HG02943 (cell line): ENCODE data around the gene ZNF775.

Experiments
- ATAC-seq: cut with Tn5 transposase; IDR thresholded peaks from one replicate; pipeline ENCODE4 v1.9.1; 2021; ENCODE audit warnings: mild to moderate bottlenecking, low read depth, moderate library complexity; ENCODE audit not compliant: unreplicated experiment

ZNF775 gene

DNA sequence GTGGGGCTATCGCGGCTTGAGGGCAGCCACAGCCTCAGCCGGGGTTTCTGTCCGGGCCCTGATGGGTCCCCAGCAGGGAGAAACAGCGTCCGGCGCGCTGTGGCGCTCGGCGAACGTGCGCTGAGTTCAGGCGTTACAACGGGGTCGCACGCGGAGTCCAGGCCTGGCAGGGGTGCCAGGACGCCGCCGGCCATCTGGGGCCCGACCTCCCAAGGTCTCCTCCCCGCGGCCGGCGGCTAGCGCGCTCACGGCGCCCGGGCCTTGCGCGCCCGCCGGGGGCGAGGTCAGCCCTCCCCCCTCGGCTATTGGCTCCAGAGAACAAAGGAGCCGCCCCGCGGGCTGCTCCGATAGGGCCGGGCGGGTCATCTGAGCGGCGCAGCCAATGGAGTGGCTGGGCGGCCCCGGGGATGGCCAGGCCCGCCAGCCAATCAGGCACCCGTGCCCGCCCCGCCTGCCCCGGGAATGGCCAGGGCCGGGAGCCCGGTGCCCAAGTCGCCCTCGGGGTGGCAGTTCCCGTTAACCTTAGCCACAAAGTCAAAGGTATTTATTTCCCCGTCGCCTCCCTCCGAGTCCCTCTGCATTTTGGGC lies at the start of gene ZNF775:
Gene ZNF775 (plus strand): TSS at position 478 of the 588 bp plus-strand sequence. CDS start 9,141 bp downstream, outside the sequence.
- ATAC-seq, result peak; percentile 56

GRCh38 chr7:150329331-150330120 lies 49.6 kb upstream of the ZNF775 start:
- no peak for ATAC-seq

GRCh38 chr7:150330211-150330885 lies 48.8 kb upstream of the ZNF775 start:
- no peak for ATAC-seq

DNA sequence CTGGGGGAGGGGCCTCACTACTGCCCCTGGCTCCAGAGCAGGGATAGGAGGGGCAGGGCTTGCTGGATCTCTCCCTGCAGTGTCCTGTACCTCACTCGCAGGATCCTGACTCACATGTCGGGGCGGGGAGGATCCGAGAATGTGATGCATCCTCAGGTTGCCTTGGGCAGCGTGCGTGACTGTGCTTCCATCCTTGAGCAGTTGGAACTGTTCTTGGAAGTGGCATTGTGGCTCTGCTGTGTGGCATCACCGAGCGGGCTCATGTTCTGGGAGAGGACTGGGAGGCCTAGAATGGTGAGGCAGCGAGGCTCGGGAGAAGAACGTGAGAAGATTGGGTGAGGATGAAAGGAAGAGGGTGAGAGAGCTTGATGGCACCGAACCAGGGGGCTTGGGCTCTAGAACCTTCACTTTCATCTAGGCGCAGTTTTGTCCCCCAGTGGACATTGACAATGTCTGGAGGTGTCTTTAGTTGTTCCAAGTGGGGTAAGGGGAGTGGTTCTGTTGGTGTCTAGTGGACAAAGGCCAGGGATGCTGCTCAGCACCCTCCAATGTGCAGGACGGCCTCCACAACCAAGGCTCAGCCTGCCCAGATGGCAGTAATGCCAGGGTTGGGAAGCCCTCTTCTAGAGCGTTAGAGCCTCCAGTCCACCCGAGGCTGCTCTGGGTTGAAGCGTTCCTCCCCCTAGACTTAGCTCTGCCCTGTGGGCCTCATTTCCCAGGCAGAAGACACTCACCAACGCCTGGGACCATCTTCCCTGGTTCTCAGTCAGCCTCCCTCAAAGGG lies 46.1 kb upstream of the ZNF775 start:
- no peak for ATAC-seq

- no peak for ATAC-seq
Measured at GRCh38 chr7:150333659-150334058, 45.5 kb upstream of the ZNF775 start.

- no peak for ATAC-seq
Measured at GRCh38 chr7:150334108-150334507, 45.0 kb upstream of the ZNF775 start.

GRCh38 chr7:150335108-150335773 lies 43.9 kb upstream of the ZNF775 start:
- ATAC-seq, result no peak

DNA sequence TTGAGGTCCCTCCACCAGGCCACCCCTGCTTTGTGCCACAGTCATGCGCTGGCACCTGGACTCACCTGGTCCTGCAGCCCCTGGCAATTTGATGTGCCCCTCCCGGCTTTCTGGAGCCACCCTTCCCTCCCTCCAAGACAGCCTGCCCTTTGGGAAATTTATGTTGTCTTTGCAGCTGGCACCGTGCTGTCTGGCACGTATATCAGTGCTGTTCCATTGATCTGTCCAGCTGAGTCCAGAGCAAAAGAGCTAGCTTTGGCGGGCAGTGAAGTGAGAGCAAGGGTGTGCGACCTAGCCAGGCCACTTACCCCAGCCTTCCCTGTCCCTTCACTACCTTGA lies 43.4 kb upstream of the ZNF775 start:
- ATAC-seq, result no peak

DNA sequence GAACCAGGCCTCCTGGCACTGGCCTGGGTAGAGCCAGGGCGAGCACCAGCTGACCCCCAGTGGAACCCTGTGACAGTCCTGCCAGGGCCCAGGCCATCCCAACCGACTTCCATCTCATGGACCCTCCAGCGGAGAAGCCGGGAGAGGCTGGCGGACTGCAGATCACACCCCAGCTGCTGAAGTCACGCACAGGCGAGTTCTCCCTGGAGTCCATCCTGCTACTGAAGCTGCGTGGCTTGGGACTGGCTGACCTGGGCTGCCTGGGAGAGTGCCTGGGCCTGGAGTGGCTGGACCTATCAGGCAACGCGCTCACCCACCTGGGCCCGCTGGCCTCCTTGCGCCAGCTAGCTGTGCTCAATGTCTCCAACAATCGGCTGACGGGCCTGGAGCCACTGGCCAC lies 42.4 kb upstream of the ZNF775 start:
- ATAC-seq, result no peak

GRCh38 chr7:150337179-150337578 lies 42.0 kb upstream of the ZNF775 start:
- ATAC-seq, result no peak

DNA sequence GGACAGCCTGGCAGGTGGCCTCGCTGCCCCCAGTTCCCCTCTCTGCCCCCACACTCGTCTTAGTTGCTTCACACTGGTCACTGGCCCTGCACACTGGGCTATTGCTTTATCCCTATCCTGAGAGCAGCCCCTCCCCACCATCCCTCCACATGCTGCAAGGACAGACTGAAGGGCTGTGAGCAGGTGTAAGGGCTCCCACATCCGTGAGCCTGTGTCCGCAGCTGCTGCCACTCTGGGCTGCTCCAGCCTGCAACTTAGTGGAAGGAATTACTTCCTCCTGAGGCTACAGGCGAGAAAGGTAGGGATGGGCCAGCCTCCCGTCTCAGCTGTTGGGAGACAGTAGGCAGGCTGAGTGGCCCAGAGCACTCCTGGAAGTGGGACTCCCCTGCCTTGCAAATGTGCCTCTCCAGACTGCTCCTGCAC lies 41.5 kb upstream of the ZNF775 start:
- ATAC-seq, result no peak

DNA sequence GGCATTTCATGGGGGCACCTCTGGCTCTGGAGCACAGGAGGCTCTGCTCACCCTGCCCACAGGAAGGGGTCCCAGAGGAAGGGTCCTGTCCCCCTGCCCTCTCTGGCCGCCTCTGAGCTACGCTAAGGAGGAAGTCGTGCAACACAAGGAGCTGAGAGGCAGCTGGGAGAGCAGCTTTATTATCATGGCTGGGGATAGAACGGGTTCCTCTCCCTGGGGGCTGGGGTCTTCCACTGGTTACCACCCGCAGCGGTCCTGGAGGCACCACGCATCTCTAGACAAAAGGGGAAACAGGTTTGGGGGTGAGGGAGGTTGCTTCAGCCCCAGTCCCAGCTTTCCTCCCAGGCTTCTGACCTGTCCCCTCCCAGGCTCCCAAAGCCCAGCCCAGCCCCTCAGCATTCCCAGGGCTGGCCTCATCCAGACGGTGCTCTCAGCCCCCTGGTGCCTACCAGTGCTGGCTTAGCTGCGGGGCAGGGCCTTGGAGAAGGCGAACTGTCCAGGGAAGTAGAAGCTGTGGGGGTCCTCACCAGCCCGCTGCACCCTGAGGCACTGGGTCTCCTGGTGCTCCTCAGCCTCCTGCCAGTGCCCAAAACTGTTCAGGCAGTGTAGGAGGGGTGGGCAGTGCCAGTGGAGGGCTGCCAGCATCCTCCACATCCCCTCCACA lies 40.8 kb upstream of the ZNF775 start:
- no peak for ATAC-seq

GRCh38 chr7:150339409-150339809 lies 39.7 kb upstream of the ZNF775 start:
- no peak for ATAC-seq

GRCh38 chr7:150340024-150340749 lies 38.9 kb upstream of the ZNF775 start:
- no peak for ATAC-seq

DNA sequence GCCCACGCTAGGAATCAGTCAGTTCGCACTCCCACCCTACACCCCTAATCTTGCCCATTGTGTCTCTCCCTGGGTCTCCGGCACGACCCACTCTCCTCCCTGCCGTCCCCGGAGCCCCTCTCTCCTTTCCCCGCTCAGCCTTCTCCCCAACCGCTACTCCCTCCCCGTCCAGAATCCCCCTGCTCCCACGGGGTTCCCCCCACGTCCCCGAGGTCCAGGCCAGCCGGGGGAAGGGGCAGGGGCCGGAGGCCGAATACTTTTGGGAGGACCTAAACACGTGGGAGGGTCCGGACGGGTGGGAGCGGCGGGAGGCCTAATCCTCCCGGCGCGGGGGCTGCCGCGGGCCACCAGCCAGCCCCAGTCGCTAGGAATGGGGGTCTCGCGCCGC lies 38.3 kb upstream of the ZNF775 start:
- ATAC-seq, result no peak

GRCh38 chr7:150341263-150342120 lies 37.6 kb upstream of the ZNF775 start, which contains the start of gene RARRES2:
RARRES2 (minus strand) TSS chr7:150341629; CDS start chr7:150340609, 1,020 bp downstream.
- ATAC-seq, result no peak

- ATAC-seq, result no peak
Measured at GRCh38 chr7:150342121-150342408, 37.1 kb upstream of the ZNF775 start.

GRCh38 chr7:150343225-150343624 lies 35.9 kb upstream of the ZNF775 start:
- no peak for ATAC-seq
